Measurements from ENCODE around the gene KCNQ1. TPM values are rescaled to one million over a fixed set of nuclear protein-coding genes. Genes with fewer than 3 reads are reported as not detected.

The KCNQ1 gene
- total RNA-seq, 3 donors from 2014 or later (not counting 1 experiment from before 2014, with no cell fraction given): 1.9 to 7.8 (median 3.3) TPM

DNA sequence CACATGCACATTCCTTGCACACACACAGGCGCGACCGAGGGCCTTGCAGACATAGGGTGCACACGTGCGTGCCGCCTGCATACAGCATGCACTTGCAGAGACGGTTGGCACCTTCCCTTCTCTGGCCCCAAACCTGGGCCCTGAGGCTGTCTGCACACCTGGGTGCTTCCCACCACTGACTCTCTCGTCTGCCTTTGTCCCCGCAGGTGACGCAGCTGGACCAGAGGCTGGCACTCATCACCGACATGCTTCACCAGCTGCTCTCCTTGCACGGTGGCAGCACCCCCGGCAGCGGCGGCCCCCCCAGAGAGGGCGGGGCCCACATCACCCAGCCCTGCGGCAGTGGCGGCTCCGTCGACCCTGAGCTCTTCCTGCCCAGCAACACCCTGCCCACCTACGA, 402.8 kb downstream of the KCNQ1 start:
- Histone ChIP-seq H3K4me3 (ENCODE audit: low read length) (no peak overlapping the region), H3K4me1 (ENCODE audit: control insufficient read depth, insufficient read depth, low read length) (no peaks in the 10 kb centered on the region), H3K9me3 (ENCODE audit: control insufficient read depth, insufficient read depth, low read length) (no peaks in the 10 kb centered on the region), H3K27ac (ENCODE audit: low read length) (no peak overlapping the region), H3K36me3 (ENCODE audit: control insufficient read depth, insufficient read depth, low read length) (no peaks in the 10 kb centered on the region), H3K27me3 (ENCODE audit: control insufficient read depth, insufficient read depth, low read length) (no peaks in the 10 kb centered on the region)
- WGBS (ENCODE audit: insufficient coverage): 86% methylated on average over 21 of the region's 21 CpGs
- no peaks in the 10 kb centered on the region for H3K9me3 Mint-ChIP-seq
- DNase-seq: no peak
- H3K4me1 Mint-ChIP-seq: no peaks in the 10 kb centered on the region
- no peaks in the 10 kb centered on the region for H3K36me3 Mint-ChIP-seq
- TF ChIP-seq, protein P1, sequence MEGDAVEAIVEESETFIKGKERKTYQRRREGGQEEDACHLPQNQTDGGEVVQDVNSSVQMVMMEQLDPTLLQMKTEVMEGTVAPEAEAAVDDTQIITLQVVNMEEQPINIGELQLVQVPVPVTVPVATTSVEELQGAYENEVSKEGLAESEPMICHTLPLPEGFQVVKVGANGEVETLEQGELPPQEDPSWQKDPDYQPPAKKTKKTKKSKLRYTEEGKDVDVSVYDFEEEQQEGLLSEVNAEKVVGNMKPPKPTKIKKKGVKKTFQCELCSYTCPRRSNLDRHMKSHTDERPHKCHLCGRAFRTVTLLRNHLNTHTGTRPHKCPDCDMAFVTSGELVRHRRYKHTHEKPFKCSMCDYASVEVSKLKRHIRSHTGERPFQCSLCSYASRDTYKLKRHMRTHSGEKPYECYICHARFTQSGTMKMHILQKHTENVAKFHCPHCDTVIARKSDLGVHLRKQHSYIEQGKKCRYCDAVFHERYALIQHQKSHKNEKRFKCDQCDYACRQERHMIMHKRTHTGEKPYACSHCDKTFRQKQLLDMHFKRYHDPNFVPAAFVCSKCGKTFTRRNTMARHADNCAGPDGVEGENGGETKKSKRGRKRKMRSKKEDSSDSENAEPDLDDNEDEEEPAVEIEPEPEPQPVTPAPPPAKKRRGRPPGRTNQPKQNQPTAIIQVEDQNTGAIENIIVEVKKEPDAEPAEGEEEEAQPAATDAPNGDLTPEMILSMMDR (IDR thresholded peaks at IDR 0.05): no peak
- no peak for ATAC-seq
- H3K27ac Mint-ChIP-seq: no peak overlapping the region
- no peaks in the 10 kb centered on the region for H3K27me3 Mint-ChIP-seq (ENCODE audit: low read depth in 2 of 2)
- intact Hi-C loops (cut with micrococcal nuclease): no loop called here
- no peak overlapping the region for H3K4me3 Mint-ChIP-seq

DNA sequence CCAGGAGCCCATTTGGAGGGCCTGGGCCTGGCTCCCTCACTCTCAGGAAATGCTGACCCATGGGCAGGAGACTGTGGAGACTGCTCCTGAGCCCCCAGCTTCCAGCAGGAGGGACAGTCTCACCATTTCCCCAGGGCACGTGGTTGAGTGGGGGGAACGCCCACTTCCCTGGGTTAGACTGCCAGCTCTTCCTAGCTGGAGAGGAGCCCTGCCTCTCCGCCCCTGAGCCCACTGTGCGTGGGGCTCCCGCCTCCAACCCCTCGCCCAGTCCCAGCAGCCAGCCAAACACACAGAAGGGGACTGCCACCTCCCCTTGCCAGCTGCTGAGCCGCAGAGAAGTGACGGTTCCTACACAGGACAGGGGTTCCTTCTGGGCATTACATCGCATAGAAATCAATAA, 403.7 kb downstream of the KCNQ1 start:
- no peaks in the 10 kb centered on the region for H3K36me3 Mint-ChIP-seq
- intact Hi-C loops (cut with micrococcal nuclease): no loop called here
- no peak overlapping the region for H3K4me3 Mint-ChIP-seq
- Histone ChIP-seq H3K36me3 (ENCODE audit: control insufficient read depth, insufficient read depth, low read length) (no peaks in the 10 kb centered on the region), H3K27ac (ENCODE audit: low read length) (no peak overlapping the region), H3K27me3 (ENCODE audit: control insufficient read depth, insufficient read depth, low read length) (no peaks in the 10 kb centered on the region), H3K9me3 (ENCODE audit: control insufficient read depth, insufficient read depth, low read length) (no peaks in the 10 kb centered on the region), H3K4me3 (ENCODE audit: low read length) (no peak overlapping the region), H3K4me1 (ENCODE audit: control insufficient read depth, insufficient read depth, low read length) (no peaks in the 10 kb centered on the region)
- no peaks in the 10 kb centered on the region for H3K4me1 Mint-ChIP-seq
- DNase-seq (no peak), ATAC-seq (no peak)
- H3K27ac Mint-ChIP-seq: no peak overlapping the region
- H3K27me3 Mint-ChIP-seq (ENCODE audit: low read depth in 2 of 2): no peaks in the 10 kb centered on the region
- TF ChIP-seq, protein P1 (IDR thresholded peaks at IDR 0.05): no peak
- no peaks in the 10 kb centered on the region for H3K9me3 Mint-ChIP-seq
- WGBS (ENCODE audit: insufficient coverage): 92% methylated on average over 9 of the region's 9 CpGs

DNA sequence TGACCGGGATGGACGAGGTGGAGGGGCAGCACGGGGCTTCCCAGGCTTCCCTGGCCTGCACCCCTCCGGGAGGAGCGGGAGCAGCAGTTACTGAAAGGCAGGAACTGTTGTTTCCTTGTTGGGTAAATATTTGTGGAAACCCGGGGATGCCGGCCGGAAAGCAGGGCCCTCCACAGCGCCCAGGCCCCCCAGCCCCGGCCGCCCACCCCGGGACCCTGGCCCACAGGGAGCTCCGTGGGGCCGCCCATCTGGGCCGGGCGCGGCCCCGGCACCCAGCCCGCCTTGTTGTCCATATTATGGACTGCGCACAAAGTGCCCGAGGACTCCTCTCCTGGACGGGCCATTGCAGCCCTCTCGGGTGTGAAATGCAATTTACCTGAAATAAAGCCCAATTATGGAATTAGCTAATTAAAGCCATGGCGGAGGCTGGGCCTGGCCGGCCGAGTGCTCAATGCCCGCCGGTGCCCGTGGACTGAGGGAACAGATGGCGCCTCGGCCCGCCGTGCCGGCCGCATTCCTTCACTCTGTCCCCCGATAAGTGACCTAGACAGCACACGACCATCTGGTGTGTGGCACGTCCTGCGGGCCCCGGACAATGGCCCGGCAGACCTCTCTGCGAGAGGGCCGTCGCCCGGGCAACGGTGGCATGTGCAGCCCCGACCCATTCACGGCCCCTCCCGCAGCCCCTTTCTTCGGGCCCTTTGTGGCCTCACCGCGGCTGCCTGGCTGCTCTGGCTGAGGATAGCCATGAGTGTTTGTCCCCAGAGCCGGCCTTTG, 405.4 kb downstream of the KCNQ1 start:
- ATAC-seq: no peak
- no peak overlapping the region for H3K27ac ChIP-seq (ENCODE audit: low read length)
- Mint-ChIP-seq H3K36me3 (no peaks in the 10 kb centered on the region), H3K4me3 (no peak overlapping the region), H3K27me3 (ENCODE audit: low read depth in 2 of 2) (no peaks in the 10 kb centered on the region), H3K4me1 (no peaks in the 10 kb centered on the region), H3K27ac (no peak overlapping the region), H3K9me3 (no peaks in the 10 kb centered on the region)
- no peak for DNase-seq
- H3K36me3 ChIP-seq (ENCODE audit: control insufficient read depth, insufficient read depth, low read length): no peaks in the 10 kb centered on the region
- TF ChIP-seq, protein P1 (IDR thresholded peaks at IDR 0.05): no peak
- intact Hi-C loops (cut with micrococcal nuclease): no loop called here
- H3K9me3 ChIP-seq (ENCODE audit: control insufficient read depth, insufficient read depth, low read length): no peaks in the 10 kb centered on the region
- H3K4me3 ChIP-seq (ENCODE audit: low read length): no peak overlapping the region
- WGBS (ENCODE audit: insufficient coverage): 94% methylated on average over 53 of the region's 53 CpGs
- no peaks in the 10 kb centered on the region for H3K4me1 ChIP-seq (ENCODE audit: control insufficient read depth, insufficient read depth, low read length)
- H3K27me3 ChIP-seq (ENCODE audit: control insufficient read depth, insufficient read depth, low read length): no peaks in the 10 kb centered on the region

DNA sequence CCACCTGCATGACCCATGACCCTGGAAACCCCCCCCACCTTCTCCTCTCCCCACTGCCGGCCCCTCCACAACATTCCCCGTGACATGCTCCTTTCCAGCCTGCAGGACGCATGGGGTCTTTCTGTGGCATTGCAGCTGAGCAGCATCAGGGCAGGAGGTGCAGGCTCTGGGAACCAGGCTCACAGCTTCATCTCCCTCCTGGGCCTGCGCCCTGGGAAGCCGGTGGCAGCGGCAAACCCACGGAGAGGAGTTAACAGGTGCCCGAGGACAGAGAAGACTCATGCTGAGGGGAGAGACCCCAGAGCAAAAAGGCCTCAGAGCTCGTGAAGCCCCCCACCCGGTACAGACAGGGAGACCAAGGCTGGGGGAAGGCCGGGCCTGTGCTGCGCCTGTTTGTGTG, 408.6 kb downstream of the KCNQ1 start:
- H3K27me3 ChIP-seq (ENCODE audit: control insufficient read depth, insufficient read depth, low read length): no peaks in the 10 kb centered on the region
- H3K9me3 Mint-ChIP-seq: no peaks in the 10 kb centered on the region
- H3K27ac ChIP-seq (ENCODE audit: low read length): no peak overlapping the region
- H3K9me3 ChIP-seq (ENCODE audit: control insufficient read depth, insufficient read depth, low read length): no peaks in the 10 kb centered on the region
- no peaks in the 10 kb centered on the region for H3K4me1 Mint-ChIP-seq
- H3K36me3 Mint-ChIP-seq: no peaks in the 10 kb centered on the region
- H3K27me3 Mint-ChIP-seq (ENCODE audit: low read depth in 2 of 2): no peaks in the 10 kb centered on the region
- intact Hi-C loops (cut with micrococcal nuclease): no loop called here
- no peaks in the 10 kb centered on the region for H3K36me3 ChIP-seq (ENCODE audit: control insufficient read depth, insufficient read depth, low read length)
- ATAC-seq (no peak), DNase-seq (no peak)
- no peak overlapping the region for H3K27ac Mint-ChIP-seq
- WGBS (ENCODE audit: insufficient coverage): 93% methylated on average over 12 of the region's 12 CpGs
- no peak overlapping the region for H3K4me3 ChIP-seq (ENCODE audit: low read length)
- H3K4me1 ChIP-seq (ENCODE audit: control insufficient read depth, insufficient read depth, low read length): no peaks in the 10 kb centered on the region
- TF ChIP-seq, protein P1 (IDR thresholded peaks at IDR 0.05): no peak
- no peak overlapping the region for H3K4me3 Mint-ChIP-seq
